GM19372 (cell line): ENCODE measurements around the gene DCBLD2.

Experiments used
- ATAC-seq: cut with Tn5 transposase; IDR thresholded peaks from one replicate; pipeline ENCODE4 v1.9.1; 2021; ENCODE audit warnings: mild to moderate bottlenecking, low read depth, moderate library complexity; ENCODE audit not compliant: unreplicated experiment

DCBLD2 gene

GRCh38 chr3:98901392-98902350 lies at the start of gene DCBLD2:
TSS of gene DCBLD2 (minus strand) at chr3:98901695. CDS start at chr3:98901326, 369 bp downstream.
- peak; percentile 97 for ATAC-seq

- no peak for ATAC-seq
Measured at GRCh38 chr3:98945666-98946065, 44.2 kb upstream of the DCBLD2 start.

- no peak for ATAC-seq
Measured at GRCh38 chr3:98945101-98945524, 43.6 kb upstream of the DCBLD2 start.

- ATAC-seq: no peak
Measured at GRCh38 chr3:98930413-98930812, 28.9 kb upstream of the DCBLD2 start.

GRCh38 chr3:98921957-98922356 lies 20.5 kb upstream of the DCBLD2 start:
- no peak for ATAC-seq

- no peak for ATAC-seq
Measured at GRCh38 chr3:98920166-98920565, 18.7 kb upstream of the DCBLD2 start.

- no peak for ATAC-seq
Measured at GRCh38 chr3:98918586-98918985, 17.1 kb upstream of the DCBLD2 start.

GRCh38 chr3:98917608-98918007 lies 16.1 kb upstream of the DCBLD2 start:
- no peak for ATAC-seq

GRCh38 chr3:98914210-98915080 lies 12.9 kb upstream of the DCBLD2 start:
- no peak for ATAC-seq

GRCh38 chr3:98912448-98912847 lies 11.0 kb upstream of the DCBLD2 start:
- ATAC-seq: no peak

- ATAC-seq: no peak
Measured at GRCh38 chr3:98906230-98906629, 4.7 kb upstream of the DCBLD2 start.

GRCh38 chr3:98903705-98904481 lies 2.4 kb upstream of the DCBLD2 start:
- no peak for ATAC-seq

GRCh38 chr3:98903099-98903498 lies 1.6 kb upstream of the DCBLD2 start:
- ATAC-seq: no peak

GRCh38 chr3:98902351-98902740 lies 851 bp upstream of the DCBLD2 start:
- no peak for ATAC-seq

- peak; percentile 25 for ATAC-seq
Measured at GRCh38 chr3:98901119-98901391, 440 bp downstream of the DCBLD2 start.

GRCh38 chr3:98900265-98901118 lies 1.0 kb downstream of the DCBLD2 start:
- no peak for ATAC-seq

- no peak for ATAC-seq
Measured at GRCh38 chr3:98897701-98898100, 3.8 kb downstream of the DCBLD2 start.

- ATAC-seq: no peak
Measured at GRCh38 chr3:98894791-98895576, 6.5 kb downstream of the DCBLD2 start.

GRCh38 chr3:98893740-98894139 lies 7.8 kb downstream of the DCBLD2 start:
- no peak for ATAC-seq
